Measurements from ENCODE around the gene SNAPC4. TPM values are rescaled to one million over a fixed set of nuclear protein-coding genes. Genes with fewer than 3 reads are reported as not detected.

SNAPC4 gene
- total RNA-seq, 1 experiment from 2014 or later = 24.8 TPM

GRCh38 chr9:136370687-136371532 lies 29.1 kb downstream of the SNAPC4 start:
- Histone ChIP-seq H3K27me3 (replicated peaks; ENCODE audit: insufficient read depth, low read depth, low read length, poor library complexity) (no peaks in the 10 kb centered on the region), H3K27ac (ENCODE audit: low read depth, low read length, poor library complexity, severe bottlenecking) (no peak overlapping the region), H3K4me3 (ENCODE audit: low read depth, low read length, poor library complexity, severe bottlenecking) (no peak overlapping the region), H3K4me1 (ENCODE audit: insufficient read depth, low read length, poor library complexity, severe bottlenecking) (no peaks in the 10 kb centered on the region), H3K36me3 (ENCODE audit: insufficient read depth, low read length, poor library complexity, severe bottlenecking) (no peaks in the 10 kb centered on the region), H3K9me3 (ENCODE audit: low read depth, low read length, poor library complexity, severe bottlenecking) (no peaks in the 10 kb centered on the region)
- BruUV-seq (replicated peaks) = no TSS peak
- POLR2A ChIA-PET (ENCODE audit: low non-redundant PET) = interaction anchor here (0.6 kb wide), 1 partner anchor 80 kb away, joined by 3 read pairs; no protein-coding TSS in a partner anchor
- TF ChIP-seq CTCF (conservative IDR thresholded peaks at IDR 0.05; ENCODE audit: low read depth, low read length) = no peak
- no peak for TF ChIP-seq EZH2 (IDR thresholded peaks at IDR 0.05; ENCODE audit: borderline replicate concordance, low read depth, low read length, poor library complexity, severe bottlenecking)
- intact Hi-C loops (cut with micrococcal nuclease; ENCODE audit: unreplicated experiment) = no loop called here
- no peak for DNase-seq (ENCODE audit: low spot score)
- CTCF ChIA-PET = no interaction called here

GRCh38 chr9:136370037-136370436 lies 29.9 kb downstream of the SNAPC4 start:
- Histone ChIP-seq H3K36me3 (ENCODE audit: insufficient read depth, low read length, poor library complexity, severe bottlenecking) (no peaks in the 10 kb centered on the region), H3K4me3 (ENCODE audit: low read depth, low read length, poor library complexity, severe bottlenecking) (no peak overlapping the region), H3K27ac (ENCODE audit: low read depth, low read length, poor library complexity, severe bottlenecking) (no peak overlapping the region), H3K27me3 (replicated peaks; ENCODE audit: insufficient read depth, low read depth, low read length, poor library complexity) (no peaks in the 10 kb centered on the region), H3K4me1 (ENCODE audit: insufficient read depth, low read length, poor library complexity, severe bottlenecking) (no peaks in the 10 kb centered on the region), H3K9me3 (ENCODE audit: low read depth, low read length, poor library complexity, severe bottlenecking) (no peaks in the 10 kb centered on the region)
- DNase-seq (ENCODE audit: low spot score) = no peak
- intact Hi-C loops (cut with micrococcal nuclease; ENCODE audit: unreplicated experiment) = no loop called here
- BruUV-seq (replicated peaks) = no TSS peak
- TF ChIP-seq CTCF (conservative IDR thresholded peaks at IDR 0.05; ENCODE audit: low read depth, low read length) (no peak), EZH2 (IDR thresholded peaks at IDR 0.05; ENCODE audit: borderline replicate concordance, low read depth, low read length, poor library complexity, severe bottlenecking) (no peak)
- ChIA-PET POLR2A (ENCODE audit: low non-redundant PET) (no interaction called here), CTCF (no interaction called here)

- Histone ChIP-seq H3K27me3 (replicated peaks; ENCODE audit: insufficient read depth, low read depth, low read length, poor library complexity) (no peaks in the 10 kb centered on the region), H3K4me1 (ENCODE audit: insufficient read depth, low read length, poor library complexity, severe bottlenecking) (peaks cover 5% of the 10 kb centered on the region), H3K4me3 (ENCODE audit: low read depth, low read length, poor library complexity, severe bottlenecking) (no peak overlapping the region), H3K36me3 (ENCODE audit: insufficient read depth, low read length, poor library complexity, severe bottlenecking) (no peaks in the 10 kb centered on the region), H3K27ac (ENCODE audit: low read depth, low read length, poor library complexity, severe bottlenecking) (no peak overlapping the region), H3K9me3 (ENCODE audit: low read depth, low read length, poor library complexity, severe bottlenecking) (no peaks in the 10 kb centered on the region)
- CTCF ChIA-PET = no interaction called here
- intact Hi-C loops (cut with micrococcal nuclease; ENCODE audit: unreplicated experiment) = no loop called here
- POLR2A ChIA-PET (ENCODE audit: low non-redundant PET) = no interaction called here
- no TSS peak for BruUV-seq (replicated peaks)
- TF ChIP-seq CTCF (conservative IDR thresholded peaks at IDR 0.05; ENCODE audit: low read depth, low read length) = no peak
- no peak for TF ChIP-seq EZH2 (IDR thresholded peaks at IDR 0.05; ENCODE audit: borderline replicate concordance, low read depth, low read length, poor library complexity, severe bottlenecking)
- no peak for DNase-seq (ENCODE audit: low spot score)
Measured at GRCh38 chr9:136368190-136368589, 31.8 kb downstream of the SNAPC4 start.

All from A673 (cell line).